GM19099 (cell line): Measurements from ENCODE around the gene MRPS7.

Source experiments
- POLR2A ChIP-seq: IDR thresholded peaks from 3 replicates; pipeline ENCODE4 v1.6.1; 2011; ENCODE audit warnings: low read depth; ENCODE audit not compliant: insufficient read length; ENCODE audit errors: extremely low read depth

The MRPS7 gene

DNA sequence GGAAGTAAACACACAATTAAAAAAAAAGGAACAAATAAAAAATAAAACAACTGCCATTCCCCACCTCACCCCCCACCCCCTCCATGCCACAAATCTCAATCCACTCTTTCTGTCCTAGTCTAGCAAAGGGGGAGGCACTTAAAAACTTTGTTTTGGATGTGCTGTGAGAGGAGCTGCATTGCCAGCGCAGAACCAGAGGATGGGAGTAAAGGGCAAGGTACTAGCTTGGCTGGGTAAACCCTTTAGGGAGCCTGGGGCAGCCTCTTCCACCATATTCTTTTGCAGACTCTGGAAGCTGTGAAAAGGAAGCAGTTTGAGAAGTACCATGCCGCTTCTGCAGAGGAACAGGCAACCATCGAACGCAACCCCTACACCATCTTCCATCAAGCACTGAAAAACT is 1.4 kb downstream of the MRPS7 start:
- no peak for TF ChIP-seq POLR2A

- no peak for TF ChIP-seq POLR2A
These were observed 4.1 kb downstream of the MRPS7 start for GRCh38 chr17:75265614-75266315.

- no peak for TF ChIP-seq POLR2A
These were observed 4.9 kb downstream of the MRPS7 start for GRCh38 chr17:75266316-75267152.

DNA sequence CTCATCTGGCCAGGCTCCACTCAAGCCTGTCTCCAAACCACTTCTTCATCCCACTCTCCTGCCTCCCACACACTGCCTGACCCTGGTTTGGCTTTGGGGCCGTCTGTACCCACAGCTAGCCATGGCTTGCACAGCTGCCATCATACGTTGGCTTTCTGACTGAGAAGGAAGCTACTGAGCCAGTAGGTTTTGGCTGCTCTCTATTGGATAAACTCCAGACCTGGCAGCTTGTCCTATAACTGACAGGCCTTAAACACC is 5.4 kb downstream of the MRPS7 start:
- no peak for TF ChIP-seq POLR2A

GRCh38 chr17:75267411-75268232 is 5.9 kb downstream of the MRPS7 start:
- peak; percentile 9 for TF ChIP-seq POLR2A

GRCh38 chr17:75269844-75270217 is 8.2 kb downstream of the MRPS7 start:
- no peak for TF ChIP-seq POLR2A

DNA sequence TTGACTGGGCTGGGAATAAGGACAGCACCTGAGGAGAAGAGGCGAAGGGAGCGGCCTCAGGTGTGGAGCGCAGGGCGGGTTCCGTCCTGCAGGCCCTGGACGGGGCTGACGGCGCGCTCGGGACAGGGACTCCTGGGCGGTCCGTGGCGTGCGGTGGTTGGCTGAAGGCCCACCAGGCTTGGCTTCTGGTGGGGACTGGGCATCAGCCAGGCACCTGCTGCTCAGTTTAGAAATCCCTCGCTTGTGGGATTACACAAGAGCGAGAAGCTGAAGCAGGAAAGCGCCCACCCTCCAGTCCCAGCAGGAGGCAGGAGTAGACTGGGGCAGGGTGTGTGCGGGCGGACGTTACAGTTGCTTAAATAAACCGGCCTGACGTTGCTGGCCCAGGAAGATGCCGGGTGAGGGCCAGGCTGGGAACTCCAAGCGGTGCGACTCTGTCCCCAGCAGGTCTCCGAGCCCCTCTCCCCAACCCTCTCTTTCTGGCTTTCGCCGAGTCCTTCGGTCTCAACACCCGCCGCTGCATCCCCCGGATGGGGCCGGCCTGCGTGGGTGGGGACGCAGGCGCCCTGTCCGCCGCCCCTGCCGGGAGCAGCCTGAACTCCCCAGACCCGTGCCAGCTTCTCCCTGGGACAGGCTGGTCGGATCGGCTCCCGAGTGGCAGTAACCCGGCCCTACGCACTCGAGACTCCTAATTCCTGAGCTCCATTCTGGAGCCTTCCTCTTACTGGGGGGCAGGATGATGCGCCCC is 8.7 kb downstream of the MRPS7 start:
- peak; percentile 26 for TF ChIP-seq POLR2A

DNA sequence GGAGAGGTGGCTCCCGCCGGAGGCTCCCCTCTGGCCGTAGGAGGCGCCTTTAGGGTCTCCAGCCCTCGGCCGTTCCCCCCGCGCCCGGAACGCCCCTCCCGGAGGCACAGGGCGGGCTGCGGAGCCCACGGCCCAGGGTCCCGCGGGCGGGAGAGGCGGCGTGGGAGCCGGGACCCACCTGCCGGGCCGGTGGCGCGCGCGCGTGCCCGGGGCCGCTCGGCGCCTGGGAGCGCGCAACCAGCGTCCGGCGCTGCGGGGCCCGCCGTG is 9.2 kb downstream of the MRPS7 start, which contains the start of gene MIF4GD:
Gene MIF4GD, minus strand, starts transcription at position 266 of the 267 bp plus-strand sequence. CDS start 1,036 bp downstream, outside the sequence.
- TF ChIP-seq POLR2A: peak; percentile 74

DNA sequence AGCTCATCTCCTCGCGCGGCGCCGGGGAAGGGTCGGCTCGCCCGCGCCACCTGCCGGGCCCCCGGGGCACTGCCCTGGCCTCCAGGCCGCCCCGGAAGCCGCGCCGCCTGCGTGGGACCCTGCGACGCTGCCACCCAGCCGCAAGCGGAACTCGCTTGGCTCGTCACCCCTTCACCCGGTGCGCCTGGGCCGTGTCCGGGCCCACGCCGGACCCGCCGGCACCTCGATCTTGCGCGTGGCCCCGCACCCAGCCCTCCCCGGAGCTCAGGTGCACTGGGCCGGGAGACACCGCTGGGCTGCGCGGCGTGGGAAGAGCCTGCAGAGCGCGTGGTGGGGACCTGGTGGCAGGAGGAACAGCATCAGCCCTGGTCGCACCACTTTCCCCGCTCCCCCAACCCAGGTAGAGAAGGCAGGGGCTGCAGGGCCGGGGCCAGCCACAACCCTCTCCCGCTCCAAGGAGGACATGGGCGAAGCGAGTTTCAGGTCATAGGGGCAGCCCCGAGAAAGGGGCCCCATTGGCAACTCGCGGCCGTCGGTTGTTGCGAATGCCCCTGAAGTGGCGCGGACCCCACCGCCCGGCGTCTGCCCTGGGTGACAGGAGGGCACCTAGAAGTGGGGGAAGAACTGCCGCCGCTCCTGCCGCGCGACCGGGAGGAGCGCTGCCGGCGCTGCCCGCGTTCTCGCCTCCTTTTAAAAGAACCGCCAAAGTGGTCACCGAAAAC is 9.7 kb downstream of the MRPS7 start:
- peak; percentile 76 for TF ChIP-seq POLR2A

DNA sequence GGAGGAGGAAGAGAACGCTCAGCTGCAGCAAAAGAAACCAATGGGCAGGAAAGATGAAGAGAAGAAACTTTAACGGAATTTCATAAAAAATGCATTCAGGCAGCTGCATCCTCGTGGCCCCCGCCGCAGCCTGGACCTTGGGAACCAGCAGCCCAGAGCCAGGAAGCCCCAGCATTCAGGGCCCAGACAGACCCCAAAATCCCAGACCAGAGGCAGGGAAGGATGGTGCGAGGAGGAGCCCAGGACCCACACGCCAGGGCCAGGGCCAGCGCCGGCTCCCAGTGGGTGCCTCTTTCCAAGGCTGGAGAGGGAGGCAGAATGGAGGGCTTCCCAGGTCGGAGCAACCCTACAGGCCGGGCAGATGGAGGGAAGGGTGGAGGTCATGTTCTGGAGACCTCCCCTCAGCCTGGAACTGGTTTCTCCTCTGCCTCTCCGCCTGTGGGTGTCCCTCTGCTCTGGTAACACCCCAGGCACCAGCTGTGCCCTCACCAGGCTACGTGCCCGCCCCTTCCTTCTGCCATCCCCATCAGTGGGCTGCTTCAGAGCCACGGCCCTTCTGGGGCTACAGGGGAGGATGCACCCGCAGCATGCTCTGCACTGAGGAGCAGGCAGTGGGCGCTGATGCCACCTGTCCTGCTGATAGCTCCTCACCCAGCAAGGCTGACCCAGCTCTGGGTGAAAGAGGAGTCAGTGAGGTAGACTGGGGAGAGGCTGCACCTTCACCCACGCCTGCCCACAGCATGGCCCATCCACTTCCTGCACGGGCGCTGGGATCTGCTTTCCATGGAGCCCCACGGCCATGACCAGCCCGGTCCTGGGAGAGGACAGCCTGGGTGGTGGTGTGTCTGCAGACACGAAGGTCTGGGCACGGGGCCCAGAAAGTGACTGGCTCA is 10.5 kb downstream of the MRPS7 start:
- TF ChIP-seq POLR2A: no peak

- TF ChIP-seq POLR2A: no peak
These were observed 11.1 kb downstream of the MRPS7 start for GRCh38 chr17:75272848-75273184.

DNA sequence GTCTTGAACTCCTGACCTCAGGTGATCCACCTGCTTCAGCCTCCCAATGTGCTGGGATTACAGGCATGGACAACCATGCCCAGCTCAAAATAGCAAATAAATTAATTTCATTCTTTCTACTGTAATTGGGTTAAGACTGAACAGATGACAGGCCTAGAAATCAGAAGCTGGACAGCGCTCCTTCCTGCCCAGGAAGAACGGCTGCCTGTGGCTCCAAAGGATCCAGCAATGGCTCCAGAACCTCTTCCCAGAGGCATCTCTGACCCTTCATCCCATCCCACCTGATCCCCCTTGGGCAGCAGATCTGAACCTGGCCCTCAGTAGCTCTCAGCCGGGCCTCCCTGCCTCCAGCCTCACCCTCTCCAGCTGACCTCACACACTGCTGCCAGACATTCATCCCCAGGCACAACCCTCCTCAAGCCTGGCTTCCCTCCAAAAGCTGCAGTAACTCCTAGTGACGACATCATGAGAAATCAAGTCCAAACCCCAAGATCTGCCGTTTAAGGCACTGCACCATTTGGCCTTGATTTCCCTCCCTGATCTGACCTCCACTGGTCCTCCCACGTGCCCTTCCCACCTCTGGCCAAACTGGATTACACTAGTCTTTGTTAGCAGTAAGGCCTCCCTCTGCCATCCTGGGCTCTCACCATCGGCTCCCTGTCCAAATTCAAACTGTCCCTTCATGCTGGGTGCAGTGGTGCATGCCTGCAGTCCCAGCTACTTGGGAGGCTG is 12.5 kb downstream of the MRPS7 start:
- no peak for TF ChIP-seq POLR2A

GRCh38 chr17:75277664-75278071 is 16.0 kb downstream of the MRPS7 start:
- TF ChIP-seq POLR2A: no peak
